SHP77 treated with DMSO at 0.1 percent for 48 hours (cell line): Measurements from ENCODE around the gene CXCL16.
"Not testable (repeated sequence)": the region's sequence is repeated elsewhere in the genome, so short reads cannot be mapped to it uniquely, and the experiment has no call there.

Experiments used
- DNase-seq: peaks from one replicate; lab custom pipeline; 2025; lab: John Stamatoyannopoulos, UW

Gene CXCL16

GRCh38 chr17:4721203-4722135, 18.3 kb downstream of the CXCL16 start:
- peak; percentile 65 for DNase-seq

- DNase-seq: no peak
These were observed 18.9 kb downstream of the CXCL16 start for GRCh38 chr17:4720787-4721186.

DNA sequence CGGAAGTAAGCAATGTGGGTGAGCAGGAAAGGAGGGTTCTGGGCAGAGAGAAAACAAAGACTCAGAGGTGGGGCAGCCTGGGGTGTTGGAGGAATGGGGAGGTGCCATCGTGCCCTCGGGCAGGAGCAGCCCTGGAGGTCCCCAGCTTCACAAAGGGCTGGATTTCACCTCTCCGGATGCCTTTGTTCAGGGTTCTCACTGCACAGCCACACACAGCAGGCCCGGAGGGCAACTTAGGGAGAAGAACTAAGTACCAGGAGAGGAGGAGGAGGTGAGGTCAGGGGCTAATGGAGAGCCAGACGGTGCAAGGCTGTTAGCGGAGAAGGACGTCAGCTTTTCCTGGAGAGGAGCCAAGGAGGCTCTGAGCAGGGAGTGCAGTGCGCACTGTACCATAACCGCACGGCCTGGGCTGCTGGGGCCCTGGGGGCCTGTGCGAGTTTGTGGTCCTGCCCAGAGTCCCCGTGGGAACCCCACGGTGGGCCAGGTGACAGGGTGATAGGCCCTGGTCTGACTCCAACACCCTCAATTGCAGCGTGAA, 20.0 kb downstream of the CXCL16 start:
- peak; percentile 47 for DNase-seq

- DNase-seq: no peak
These were observed 20.6 kb downstream of the CXCL16 start for GRCh38 chr17:4719146-4719545.

DNA sequence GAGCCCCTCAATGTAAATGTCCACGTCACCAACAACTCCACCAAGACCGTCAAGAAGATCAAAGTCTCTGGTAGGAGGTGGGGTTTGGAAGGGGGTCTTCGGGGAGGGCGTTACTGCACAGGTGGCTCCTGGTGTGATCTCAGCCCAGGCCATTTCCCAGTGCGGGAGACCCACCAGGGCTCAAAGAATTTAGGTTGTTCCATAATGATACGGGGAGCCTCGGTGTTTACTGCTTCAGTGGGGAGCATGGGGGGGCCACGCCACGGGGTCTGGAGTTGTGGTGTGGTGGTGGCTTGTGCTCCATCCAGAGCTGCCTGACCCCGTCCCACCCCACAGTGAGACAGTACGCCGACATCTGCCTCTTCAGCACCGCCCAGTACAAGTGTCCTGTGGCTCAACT, 21.5 kb downstream of the CXCL16 start:
- no peak for DNase-seq

- no peak for DNase-seq
These were observed 21.9 kb downstream of the CXCL16 start for GRCh38 chr17:4717791-4718190.

DNA sequence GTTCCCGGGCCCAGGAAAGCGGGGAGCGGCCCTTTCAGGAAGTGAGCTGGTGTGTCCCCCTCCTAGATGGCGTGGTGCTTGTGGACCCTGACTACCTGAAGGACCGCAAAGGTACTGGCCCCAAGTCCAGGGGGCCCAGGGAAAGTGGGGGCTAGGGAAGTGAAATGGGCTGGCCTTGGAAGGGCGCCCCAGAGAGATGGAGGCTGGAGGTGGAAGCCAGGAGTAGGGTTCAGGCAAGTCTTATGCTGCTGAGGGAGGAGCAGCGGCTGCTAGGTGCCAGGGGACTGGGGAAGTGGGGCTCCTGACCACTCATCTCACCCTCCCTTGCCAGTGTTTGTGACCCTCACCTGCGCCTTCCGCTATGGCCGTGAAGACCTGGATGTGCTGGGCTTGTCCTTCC, 23.6 kb downstream of the CXCL16 start:
- DNase-seq: no peak

- no peak for DNase-seq
These were observed 24.5 kb downstream of the CXCL16 start for GRCh38 chr17:4715063-4715744.

- not testable (repeated sequence) for DNase-seq
These were observed 25.2 kb downstream of the CXCL16 start for GRCh38 chr17:4714340-4715062.

GRCh38 chr17:4712526-4712925, 27.2 kb downstream of the CXCL16 start:
- DNase-seq: no peak

DNA sequence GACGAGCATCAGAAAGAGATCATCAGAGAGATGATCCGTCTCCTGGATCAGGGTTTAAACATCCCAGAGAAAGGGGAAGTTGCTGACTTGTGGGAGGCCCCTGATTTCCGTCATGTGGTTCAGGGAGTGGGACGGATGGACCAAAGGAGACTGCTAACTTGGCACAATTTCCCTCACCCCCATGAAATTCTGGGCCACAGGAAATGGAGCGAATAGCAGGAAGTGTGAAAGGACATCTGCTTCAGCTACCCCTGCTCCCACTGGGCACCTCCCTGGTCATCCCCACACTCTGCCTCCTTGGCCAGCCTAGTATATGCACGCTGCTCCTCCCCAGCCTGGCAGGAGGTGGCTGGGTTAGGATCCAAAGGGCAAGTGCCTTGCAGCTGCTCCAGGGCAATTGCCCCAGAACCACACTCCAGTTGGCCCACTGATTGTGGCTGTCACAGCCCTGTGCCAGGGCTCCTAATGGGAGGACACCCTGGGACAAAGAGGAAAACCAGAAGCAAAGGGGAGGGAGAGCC, 28.0 kb downstream of the CXCL16 start:
- no peak for DNase-seq

DNA sequence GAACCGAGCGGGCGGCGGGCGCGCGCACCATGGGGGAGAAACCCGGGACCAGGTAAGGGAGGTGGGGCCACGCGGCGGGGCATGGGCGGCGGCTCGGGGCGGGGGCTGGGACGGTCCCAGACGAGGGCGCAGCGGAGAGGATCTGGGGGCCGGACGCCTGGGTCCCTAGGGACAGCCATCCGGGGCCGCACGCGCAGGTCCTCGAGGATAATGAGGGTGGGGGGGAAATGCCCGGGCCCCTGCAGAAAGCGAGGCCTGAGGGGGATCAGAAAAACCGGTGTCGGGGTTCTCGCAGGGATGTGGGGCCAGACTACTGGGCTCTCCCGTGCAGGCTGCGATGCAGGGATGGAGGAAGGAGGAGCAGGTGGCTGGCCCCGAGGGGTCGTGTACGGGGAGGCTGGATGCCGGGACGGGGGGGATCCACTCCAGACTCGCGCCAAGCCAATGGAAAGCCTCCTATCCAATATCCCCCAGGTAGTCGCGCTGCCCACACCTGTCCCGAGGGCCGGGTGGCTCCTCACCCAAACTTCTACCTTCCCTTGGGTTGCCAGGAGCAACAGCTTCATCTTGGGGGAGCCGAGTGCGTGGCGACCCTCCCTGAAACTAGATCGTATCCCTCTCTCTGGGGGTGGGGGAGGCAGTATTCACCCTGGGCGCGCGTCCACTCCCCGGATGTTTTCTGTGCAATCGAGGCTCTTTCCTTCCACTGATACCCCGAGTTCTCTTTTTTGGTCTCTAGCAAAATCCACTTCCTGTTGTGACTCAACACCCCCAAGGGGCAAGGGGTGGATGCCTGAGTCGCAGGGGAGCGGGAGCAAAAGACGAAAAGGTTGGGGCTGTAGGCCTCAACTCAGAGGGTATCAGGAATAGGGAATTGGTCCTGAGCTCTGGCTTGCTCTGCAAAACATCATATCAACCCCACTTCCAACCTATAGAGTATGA, 28.8 kb downstream of the CXCL16 start:
- no peak for DNase-seq

DNA sequence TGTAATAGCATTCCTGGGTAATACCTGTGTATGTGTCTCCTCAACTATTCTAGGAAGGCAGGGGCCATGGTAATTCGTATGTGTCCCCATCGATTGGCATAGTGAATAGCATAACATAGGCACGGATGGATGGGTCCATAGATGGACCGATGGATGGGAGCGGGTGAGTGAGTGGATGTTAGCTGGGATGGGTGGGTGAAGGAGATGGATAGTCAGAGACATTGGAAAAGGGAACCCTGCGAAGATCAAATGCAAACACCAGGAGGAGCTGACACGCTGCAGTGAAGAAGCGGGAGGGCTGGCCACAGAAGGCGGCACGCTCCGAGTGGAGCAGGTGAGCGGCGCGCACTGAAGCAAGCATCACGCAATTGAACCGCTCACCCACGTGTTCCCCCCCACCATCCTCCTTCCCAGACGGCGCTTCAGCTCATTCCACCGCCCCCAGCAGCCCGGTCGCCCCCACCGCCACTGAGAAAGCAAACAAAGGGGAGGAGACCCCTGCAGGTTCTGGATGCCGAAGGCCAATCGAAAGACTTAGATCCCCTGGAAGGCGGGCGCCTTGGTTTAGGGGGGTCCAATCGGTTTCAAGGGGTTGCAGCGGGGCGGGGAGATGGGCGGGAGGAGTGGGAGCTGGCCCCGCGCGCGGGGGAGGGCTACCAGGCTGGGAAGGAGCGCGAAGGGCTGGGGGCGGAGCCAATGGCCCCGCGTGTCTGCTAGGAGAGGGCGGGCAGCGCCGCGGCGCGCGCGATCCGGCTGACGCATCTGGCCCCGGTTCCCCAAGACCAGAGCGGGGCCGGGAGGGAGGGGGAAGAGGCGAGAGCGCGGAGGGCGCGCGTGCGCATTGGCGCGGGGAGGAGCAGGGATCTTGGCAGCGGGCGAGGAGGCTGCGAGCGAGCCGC, 29.7 kb downstream of the CXCL16 start, which contains the start of gene ARRB2:
TSS of gene ARRB2 (plus strand) at position 839 of the 899 bp plus-strand sequence. CDS start 90 bp downstream, outside the sequence.
- DNase-seq: peak; percentile 97

GRCh38 chr17:4708436-4708835, 31.3 kb downstream of the CXCL16 start:
- peak; percentile 75 for DNase-seq

- no peak for DNase-seq
These were observed 33.6 kb downstream of the CXCL16 start for GRCh38 chr17:4706121-4706520.

- DNase-seq: no peak
These were observed 34.7 kb downstream of the CXCL16 start for GRCh38 chr17:4704991-4705390.

GRCh38 chr17:4704574-4704907, 35.2 kb downstream of the CXCL16 start:
- not testable (repeated sequence) for DNase-seq

- no peak for DNase-seq
These were observed 36.4 kb downstream of the CXCL16 start for GRCh38 chr17:4703330-4703691.

DNA sequence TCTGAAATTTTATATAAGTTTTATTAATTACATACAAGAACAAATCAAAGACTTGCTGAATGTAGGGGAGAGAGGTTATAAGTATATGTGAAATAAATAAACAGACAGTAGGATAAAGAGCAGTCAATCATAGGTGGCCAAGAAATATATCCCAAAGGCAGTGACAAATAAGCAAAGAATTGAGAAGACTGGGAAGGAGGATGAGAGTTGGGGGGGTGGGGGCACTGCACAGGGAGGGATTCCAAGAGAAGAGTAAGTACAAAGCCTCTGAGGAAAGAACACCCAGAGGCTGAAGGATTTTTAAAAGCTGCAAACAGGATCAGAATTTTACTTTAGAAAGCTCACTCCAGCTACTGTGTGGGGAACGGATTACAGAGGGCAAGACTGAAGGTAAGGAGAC, 38.6 kb downstream of the CXCL16 start:
- no peak for DNase-seq
